ENCODE measurements around the gene KIF6.

Gene KIF6

GRCh38 chr6:39425346-39426072, 299.7 kb downstream of the KIF6 start:
- TF ChIP-seq CTCF (conservative IDR thresholded peaks at IDR 0.05; ENCODE audit: low read length): no peak
- H3K4me3 ChIP-seq (ENCODE audit: low read length): no peak overlapping the region
- no peak for DNase-seq (ENCODE audit: low read depth)

DNA sequence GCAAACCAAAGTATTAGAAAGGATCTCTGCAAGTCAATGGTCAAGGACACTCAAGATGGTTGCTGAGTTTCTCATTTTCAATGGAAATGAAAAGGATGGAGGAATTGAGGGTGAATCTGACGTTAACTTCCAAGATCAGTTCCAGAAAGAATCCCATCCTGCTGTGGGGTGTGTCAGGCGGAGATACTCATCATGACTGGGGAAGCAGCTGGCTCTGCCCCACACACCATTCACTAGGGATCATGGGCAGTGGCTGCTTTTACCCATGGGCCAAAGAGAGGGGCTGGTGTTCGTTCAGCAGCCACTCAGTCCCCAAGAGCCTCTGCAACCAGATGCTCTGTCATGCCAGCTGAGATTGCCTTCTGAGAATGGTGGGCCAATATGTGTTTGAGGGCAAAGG, 300.4 kb downstream of the KIF6 start:
- DNase-seq (ENCODE audit: low read depth): no peak
- TF ChIP-seq CTCF (conservative IDR thresholded peaks at IDR 0.05; ENCODE audit: low read length): no peak
- no peak overlapping the region for H3K4me3 ChIP-seq (ENCODE audit: low read length)

DNA sequence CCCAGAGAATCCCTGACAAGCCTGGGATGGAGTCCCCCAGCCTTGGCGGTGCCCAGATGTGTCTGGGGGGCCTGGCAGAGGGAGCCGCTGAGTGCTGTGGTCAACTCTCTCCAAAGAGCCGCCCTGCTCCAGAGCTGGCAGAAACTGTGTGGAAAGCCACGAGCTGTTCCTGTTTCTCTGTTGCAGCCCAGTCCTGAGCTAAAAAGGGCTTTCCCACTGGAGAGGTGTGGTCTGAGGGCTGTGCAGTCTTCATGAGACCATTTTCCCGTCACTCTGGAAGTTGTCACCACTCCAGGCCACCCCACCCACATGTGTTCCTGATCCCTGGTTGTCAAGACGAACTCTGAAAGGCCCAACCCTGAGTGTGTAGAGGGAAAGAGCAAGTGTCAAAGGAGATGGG, 303.0 kb downstream of the KIF6 start:
- no peak for TF ChIP-seq CTCF (conservative IDR thresholded peaks at IDR 0.05; ENCODE audit: low read length)
- no peak overlapping the region for H3K4me3 ChIP-seq (ENCODE audit: low read length)
- peak; percentile 59 for DNase-seq (ENCODE audit: low read depth)

DNA sequence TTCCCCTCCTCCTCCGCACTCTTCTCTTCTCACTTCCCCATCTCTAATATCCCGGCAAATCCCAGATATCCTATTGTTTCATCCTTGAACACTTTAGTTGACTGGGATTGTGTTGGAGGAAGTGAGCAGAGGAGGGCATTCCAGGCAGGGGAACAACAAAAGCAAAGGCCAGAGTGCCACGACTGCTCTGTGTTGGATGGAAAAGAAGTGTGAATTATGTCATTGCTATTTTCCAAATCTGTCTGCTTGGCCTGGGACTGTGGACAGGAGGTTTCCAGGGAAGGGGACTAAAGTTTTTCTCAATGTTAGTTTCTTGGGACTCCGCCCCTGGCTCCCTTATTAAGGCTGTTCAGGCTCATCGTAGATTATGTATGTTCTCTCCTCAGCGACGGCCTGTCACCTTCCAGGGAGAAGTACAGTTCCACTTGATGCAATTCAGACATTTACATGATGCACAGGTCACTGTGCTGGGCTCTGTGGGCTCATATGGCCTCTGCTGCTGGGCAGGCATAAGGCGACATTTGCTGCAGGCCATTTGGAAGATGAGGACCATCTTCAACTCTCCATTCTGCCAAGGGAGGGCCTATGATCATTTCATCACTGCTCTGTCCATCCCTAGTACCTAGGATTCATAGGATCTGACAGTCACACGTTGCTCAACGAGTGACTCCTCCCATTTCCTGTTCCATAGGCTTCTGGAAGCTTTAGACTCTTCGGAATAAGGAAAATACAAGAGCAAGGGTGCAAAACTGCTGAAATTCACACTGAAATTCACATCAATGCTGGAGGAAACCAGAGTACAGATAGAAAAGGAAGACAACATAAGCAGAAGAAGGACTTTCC, 303.6 kb downstream of the KIF6 start:
- TF ChIP-seq CTCF (conservative IDR thresholded peaks at IDR 0.05; ENCODE audit: low read length): no peak
- peak; percentile 60 for DNase-seq (ENCODE audit: low read depth)
- H3K4me3 ChIP-seq (ENCODE audit: low read length): no peak overlapping the region

DNA sequence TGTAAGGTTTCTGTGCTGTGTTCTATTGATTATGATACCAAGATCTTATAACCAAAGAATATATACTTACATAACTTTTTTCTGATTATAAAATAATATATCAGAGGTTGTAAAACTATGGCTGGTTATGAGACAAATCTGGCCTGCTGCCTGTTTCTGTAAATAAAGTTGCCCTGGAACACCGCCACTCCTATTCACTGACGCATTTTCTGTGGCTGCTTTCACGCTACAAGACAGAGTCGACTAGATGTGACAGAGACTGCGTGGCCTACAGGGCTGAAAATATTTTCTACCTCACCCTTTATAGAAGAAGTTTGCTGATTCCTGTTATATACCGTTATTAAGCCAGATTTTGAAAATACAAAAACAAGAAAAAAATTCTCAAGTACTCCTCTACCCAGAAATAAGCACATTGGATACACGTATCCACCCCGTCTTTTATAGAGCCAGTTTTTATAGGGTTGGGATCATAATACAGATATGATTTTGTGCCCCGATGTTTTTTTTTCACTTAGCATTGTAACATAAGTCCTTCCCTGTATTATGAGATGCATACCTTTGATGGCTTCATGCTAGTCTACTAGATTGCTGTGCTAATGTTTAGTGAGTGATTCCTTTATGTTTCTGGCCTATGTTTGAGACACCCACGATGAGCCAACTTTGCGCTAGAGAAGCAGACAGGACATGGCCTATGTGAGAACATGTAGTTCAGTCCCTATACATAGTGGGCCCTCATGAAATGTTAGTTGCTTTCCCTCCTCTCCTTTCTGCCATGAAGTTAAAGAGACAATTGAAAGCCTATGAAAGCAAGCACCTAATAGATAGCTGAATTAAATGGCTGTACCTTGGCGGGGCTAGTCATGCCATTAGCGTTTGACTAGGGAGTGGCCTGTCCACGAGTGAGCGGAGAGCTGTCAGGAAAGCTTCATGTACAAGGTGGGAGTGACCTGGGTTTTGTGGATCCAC, 304.6 kb downstream of the KIF6 start:
- DNase-seq (ENCODE audit: low read depth): no peak
- TF ChIP-seq CTCF (conservative IDR thresholded peaks at IDR 0.05; ENCODE audit: low read length): no peak
- H3K4me3 ChIP-seq (ENCODE audit: low read length): no peak overlapping the region

GRCh38 chr6:39419607-39420006, 305.6 kb downstream of the KIF6 start:
- no peak for TF ChIP-seq CTCF (conservative IDR thresholded peaks at IDR 0.05; ENCODE audit: low read length)
- DNase-seq (ENCODE audit: low read depth): no peak
- no peak overlapping the region for H3K4me3 ChIP-seq (ENCODE audit: low read length)

Data from AG10803 (cell line).